SJCRH30 (cell line): Measurements from ENCODE around the gene CETN2. TPM values are rescaled to one million over a fixed set of nuclear protein-coding genes. Genes with fewer than 3 reads are reported as not detected.
"Not testable (repeated sequence)": the region's sequence is repeated elsewhere in the genome, so short reads cannot be mapped to it uniquely, and the experiment has no call there.

ENCODE experiments used
- DNase-seq, 2 experiments: peaks; one replicate each; pipeline ENCODE4 v3.0.0-alpha.2; 2015 to 2020
- H3K27ac ChIP-seq: fragments of 250-450 bp; sonication (Bioruptor Pico); 2 replicates; pipeline ENCODE4 v1.5.1; 2020; ENCODE audit warnings: mild to moderate bottlenecking, moderate library complexity
- H3K27me3 ChIP-seq: fragments of 250-450 bp; sonication (Bioruptor Pico); 2 replicates; pipeline ENCODE4 v1.5.1; 2020; ENCODE audit warnings: mild to moderate bottlenecking, moderate library complexity
- H3K36me3 ChIP-seq: fragments of 250-450 bp; sonication (Bioruptor Pico); 2 replicates; pipeline ENCODE4 v1.5.1; 2020; ENCODE audit warnings: mild to moderate bottlenecking, moderate library complexity
- H3K4me1 ChIP-seq: fragments of 250-450 bp; sonication (Bioruptor Pico); 2 replicates; pipeline ENCODE4 v1.5.1; 2020; ENCODE audit warnings: mild to moderate bottlenecking, moderate library complexity
- H3K4me3 ChIP-seq: fragments of 250-450 bp; sonication (Bioruptor Pico); 2 replicates; pipeline ENCODE4 v1.5.1; 2020; ENCODE audit warnings: mild to moderate bottlenecking, moderate library complexity
- H3K9me3 ChIP-seq: fragments of 250-450 bp; sonication (Bioruptor Pico); replicated peaks from 2 replicates; pipeline ENCODE4 v1.5.1; 2020; ENCODE audit warnings: mild to moderate bottlenecking, moderate library complexity
- total RNA-seq: library from RNA; depleted of rRNA; stranded (reverse); fragments of >200 nt; shearing (Covaris generic); gene quantifications from 2 replicates; pipeline ENCODE4 v1.2.3, GENCODE V29; 2014; rRNA removed

Gene CETN2
- total RNA-seq, 1 experiment from 2014 or later, result 29.4 TPM

- no peaks in the 10 kb centered on the region for H3K36me3 ChIP-seq
- peak; percentile 8 to 39 for DNase-seq
- H3K4me1 ChIP-seq, result no peaks in the 10 kb centered on the region
Observed at GRCh38 chrX:152817078-152817764, 13.3 kb downstream of the CETN2 start.

GRCh38 chrX:152814048-152814447 is 16.5 kb downstream of the CETN2 start:
- Histone ChIP-seq H3K4me1 (no peaks in the 10 kb centered on the region), H3K4me3 (no peak overlapping the region), H3K27me3 (no peaks in the 10 kb centered on the region), H3K9me3 (no peaks in the 10 kb centered on the region), H3K27ac (no peak overlapping the region), H3K36me3 (no peaks in the 10 kb centered on the region)
- DNase-seq, result no peak

More at GRCh38 chrX:152817078-152817764, 13.3 kb downstream of the CETN2 start:
- no peaks in the 10 kb centered on the region for H3K9me3 ChIP-seq
- no peak overlapping the region for H3K27ac ChIP-seq
- H3K27me3 ChIP-seq, result no peaks in the 10 kb centered on the region
- H3K4me3 ChIP-seq, result no peak overlapping the region

GRCh38 chrX:152813206-152813605 is 17.4 kb downstream of the CETN2 start:
- H3K27me3 ChIP-seq, result no peaks in the 10 kb centered on the region
- H3K36me3 ChIP-seq, result no peaks in the 10 kb centered on the region
- no peak for DNase-seq
- no peaks in the 10 kb centered on the region for H3K4me1 ChIP-seq
- no peaks in the 10 kb centered on the region for H3K9me3 ChIP-seq
- H3K27ac ChIP-seq, result no peak overlapping the region
- H3K4me3 ChIP-seq, result no peak overlapping the region

GRCh38 chrX:152810403-152810802 is 20.2 kb downstream of the CETN2 start:
- Histone ChIP-seq H3K27me3 (no peaks in the 10 kb centered on the region), H3K4me3 (no peak overlapping the region), H3K4me1 (no peaks in the 10 kb centered on the region), H3K27ac (no peak overlapping the region), H3K9me3 (no peaks in the 10 kb centered on the region), H3K36me3 (no peaks in the 10 kb centered on the region)
- no peak for DNase-seq

- H3K27ac ChIP-seq, result no peak overlapping the region
- no peak overlapping the region for H3K4me3 ChIP-seq
- H3K9me3 ChIP-seq, result no peaks in the 10 kb centered on the region
- H3K4me1 ChIP-seq, result no peaks in the 10 kb centered on the region
- peak; percentile 16 to 39 for DNase-seq
- no peaks in the 10 kb centered on the region for H3K27me3 ChIP-seq
- no peaks in the 10 kb centered on the region for H3K36me3 ChIP-seq
Observed at GRCh38 chrX:152806035-152806434, 24.5 kb downstream of the CETN2 start.

- H3K4me1 ChIP-seq, result no peaks in the 10 kb centered on the region
- H3K27me3 ChIP-seq, result no peaks in the 10 kb centered on the region
- DNase-seq, result no peak
- H3K27ac ChIP-seq, result no peak overlapping the region
- H3K4me3 ChIP-seq, result no peak overlapping the region
- no peaks in the 10 kb centered on the region for H3K9me3 ChIP-seq
- H3K36me3 ChIP-seq, result no peaks in the 10 kb centered on the region
Observed at GRCh38 chrX:152798945-152799344, 31.6 kb downstream of the CETN2 start.

- not testable (repeated sequence) for H3K27me3 ChIP-seq, H3K4me3 ChIP-seq, H3K9me3 ChIP-seq, H3K27ac ChIP-seq, DNase-seq, H3K4me1 ChIP-seq, H3K36me3 ChIP-seq
Observed at GRCh38 chrX:152787062-152787461, 43.5 kb downstream of the CETN2 start.

Other genes with a start within 250 kb of the CETN2 start
- gene GABRQ, start 192.9 kb downstream of the CETN2 start, total RNA-seq, result 0.23 and 0.30 TPM in 2 replicates
- 4.4 and 5.1 TPM in 2 replicates for gene MAGEA3, start 132.0 kb downstream of the CETN2 start, total RNA-seq
- gene CSAG2, start 121.5 kb downstream of the CETN2 start, total RNA-seq, result not detected in 2 replicates
- gene MAGEA2B, start 116.1 kb downstream of the CETN2 start, total RNA-seq, result 2.2 and 4.7 TPM in 2 replicates
- gene CSAG1, start 97.0 kb downstream of the CETN2 start, total RNA-seq, result 0.41 and 0.63 TPM in 2 replicates
- 0.66 and 1.6 TPM in 2 replicates for gene MAGEA12, start 97.0 kb downstream of the CETN2 start, total RNA-seq
- gene MAGEA2, start 76.9 kb downstream of the CETN2 start, total RNA-seq, result 0.83 TPM in 1 of 2 replicates, not detected in the other
- gene CSAG3, start 71.5 kb downstream of the CETN2 start, total RNA-seq, result not detected in 2 replicates
- 3.0 and 4.0 TPM in 2 replicates for gene MAGEA6, start 61.1 kb downstream of the CETN2 start, total RNA-seq
- 24.7 and 25.2 TPM in 2 replicates for gene NSDHL, start 306 bp upstream of the CETN2 start, total RNA-seq
- 0.26 and 0.28 TPM in 2 replicates for gene ZNF185, start 67.3 kb upstream of the CETN2 start, total RNA-seq
- gene PNMA5, start 163.4 kb upstream of the CETN2 start, total RNA-seq, result not detected in 2 replicates
- gene PNMA3, start 225.7 kb upstream of the CETN2 start, total RNA-seq, result not detected in 2 replicates
- gene PNMA6A, start 241.7 kb upstream of the CETN2 start, total RNA-seq, result not detected in 2 replicates